Karpas-422 (cell line): ENCODE data around the gene TSPO2. TPM values are rescaled to one million over a fixed set of nuclear protein-coding genes. Genes with fewer than 3 reads are reported as not detected.
A peak's percentile ranks its signal among the peaks of the same experiment; 100 is the strongest.

ENCODE experiments used
- DNase-seq: peaks from one replicate; pipeline ENCODE4 v3.0.0-alpha.2; 2015
- H2AFZ ChIP-seq: fragments of 200-600 bp; sonication (generic); 2 replicates; pipeline ENCODE4 v1.6.1; 2014; ENCODE audit warnings: antibody characterized with exemption, low read length, mixed read lengths
- H3K27ac ChIP-seq: fragments of 200-600 bp; sonication (generic); 2 replicates; pipeline ENCODE4 v1.5.1; 2014; ENCODE audit warnings: mild to moderate bottlenecking, low read length, moderate library complexity
- H3K27me3 ChIP-seq: fragments of 200-600 bp; sonication (generic); 2 replicates; pipeline ENCODE4 v1.6.1; 2014; ENCODE audit warnings: low read length, mixed read lengths
- H3K36me3 ChIP-seq: fragments of 200-600 bp; sonication (generic); 2 replicates; pipeline ENCODE4 v1.6.1; 2014; ENCODE audit warnings: low read length, mixed read lengths; ENCODE audit not compliant: insufficient read depth
- H3K4me1 ChIP-seq: fragments of 200-600 bp; sonication (generic); 2 replicates; pipeline ENCODE4 v1.6.1; 2014; ENCODE audit warnings: mild to moderate bottlenecking, low read length, mixed read lengths
- H3K4me2 ChIP-seq: fragments of 200-600 bp; sonication (generic); 2 replicates; pipeline ENCODE4 v1.6.1; 2014; ENCODE audit warnings: low read length, low read depth, mild to moderate bottlenecking; ENCODE audit not compliant: poor library complexity, severe bottlenecking
- H3K4me3 ChIP-seq: fragments of 200-600 bp; sonication (generic); 2 replicates; pipeline ENCODE4 v1.5.1; 2014; ENCODE audit warnings: mild to moderate bottlenecking, antibody characterized with exemption, low read length, mixed read lengths
- H3K79me2 ChIP-seq: fragments of 200-600 bp; sonication (generic); 2 replicates; pipeline ENCODE4 v1.6.1; 2014; ENCODE audit warnings: mild to moderate bottlenecking, low read length, mixed read lengths
- H3K9ac ChIP-seq: fragments of 200-600 bp; sonication (generic); 2 replicates; pipeline ENCODE4 v1.6.0; 2014; ENCODE audit warnings: low read length
- H3K9me2 ChIP-seq: fragments of 200-600 bp; sonication (generic), shearing (Covaris generic); replicated peaks from 2 replicates; pipeline ENCODE4 v1.6.0; 2014; ENCODE audit warnings: mild to moderate bottlenecking, low read length, moderate library complexity; ENCODE audit not compliant: insufficient read depth
- H3K9me3 ChIP-seq: fragments of 300-700, 200-600 bp; sonication (generic); 2 replicates; pipeline ENCODE4 v1.6.1; 2014; ENCODE audit warnings: low read length, mixed read lengths
- H4K20me1 ChIP-seq: fragments of 200-600 bp; sonication (generic); 2 replicates; pipeline ENCODE4 v1.6.1; 2014; ENCODE audit warnings: mild to moderate bottlenecking, antibody characterized with exemption, low read length, low read depth; ENCODE audit not compliant: insufficient read depth
- total RNA-seq: library from RNA; depleted of rRNA; stranded (reverse); fragments of >200 nt; shearing (Covaris generic); gene quantifications from 2 replicates; pipeline ENCODE4 v1.2.3, GENCODE V29; 2014; ENCODE audit warnings: low replicate concordance; rRNA removed

Gene TSPO2
- not detected in 2 replicates for total RNA-seq

GRCh38 chr6:41042226-41043055, at the start of gene TSPO2:
TSPO2 (plus strand) TSS chr6:41042467; CDS start chr6:41042986, 519 bp downstream.
- DNase-seq: no peak
- Histone ChIP-seq H3K9ac (no peak within 1 kb of the TSS), H3K4me3 (no peak within 1 kb of the TSS), H3K9me3 (no peaks in the 10 kb centered on the region), H3K4me2 (no peak within 1 kb of the TSS), H3K79me2 (no peaks in the 10 kb centered on the region), H3K9me2 (no peaks in the 10 kb centered on the region), H3K4me1 (peaks cover 4% of the 10 kb centered on the region), H2AFZ (no peak within 1 kb of the TSS), H4K20me1 (0 out of 2 replicates have a peak, but pooled peaks cover 3% of the 10 kb centered on the region), H3K27ac (no peak within 1 kb of the TSS), H3K27me3 (no peaks in the 10 kb centered on the region), H3K36me3 (no peaks in the 10 kb centered on the region)

GRCh38 chr6:40992746-40993145, 49.5 kb upstream of the TSPO2 start:
- no peaks in the 10 kb centered on the region for H3K36me3 ChIP-seq
- H3K27me3 ChIP-seq: no peaks in the 10 kb centered on the region
- no peak overlapping the region for H3K4me2 ChIP-seq
- H2AFZ ChIP-seq: no peak overlapping the region
- no peaks in the 10 kb centered on the region for H3K79me2 ChIP-seq
- no peak for DNase-seq
- no peaks in the 10 kb centered on the region for H3K9me3 ChIP-seq
- H3K9me2 ChIP-seq: no peaks in the 10 kb centered on the region
- no peak overlapping the region for H3K27ac ChIP-seq
- H3K4me1 ChIP-seq: no peaks in the 10 kb centered on the region
- H3K9ac ChIP-seq: no peak overlapping the region
- H4K20me1 ChIP-seq: no peaks in the 10 kb centered on the region
- no peak overlapping the region for H3K4me3 ChIP-seq

DNA sequence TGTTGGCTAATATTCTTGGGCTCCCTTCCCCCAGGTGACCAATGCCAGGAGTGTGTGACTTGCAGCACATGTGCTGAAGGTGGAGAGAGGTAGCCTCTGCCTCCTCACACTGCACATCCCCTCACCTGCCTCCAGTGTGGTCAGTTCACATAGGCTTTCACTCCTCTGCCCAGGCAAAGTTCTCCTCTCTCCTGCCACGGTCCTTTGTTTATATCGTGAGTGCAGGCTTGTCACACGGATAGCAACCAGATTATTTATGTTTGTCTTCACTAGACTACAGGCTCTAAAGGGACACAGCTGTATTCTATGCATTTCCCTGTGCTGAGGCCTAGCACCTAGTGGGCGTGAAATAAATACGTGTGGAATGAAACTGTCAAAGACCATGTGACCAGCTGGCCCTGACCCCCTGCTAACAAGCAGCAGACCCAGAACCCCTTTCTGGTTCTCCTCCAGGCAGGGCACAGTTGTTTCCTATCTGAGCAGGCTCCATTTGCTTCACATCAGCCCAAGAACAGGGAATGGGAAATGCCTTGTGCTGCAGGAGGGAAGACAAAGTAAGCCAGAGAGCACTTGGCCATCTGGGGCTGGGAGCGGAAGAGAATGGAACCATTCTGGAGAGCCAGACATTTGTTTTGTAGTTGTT, 45.6 kb upstream of the TSPO2 start:
- Histone ChIP-seq H3K27me3 (no peaks in the 10 kb centered on the region), H3K9me2 (no peaks in the 10 kb centered on the region), H3K36me3 (no peaks in the 10 kb centered on the region), H3K27ac (no peak overlapping the region), H3K9me3 (no peaks in the 10 kb centered on the region), H3K9ac (no peak overlapping the region), H3K4me3 (no peak overlapping the region), H3K4me1 (no peaks in the 10 kb centered on the region), H2AFZ (no peak overlapping the region), H4K20me1 (no peaks in the 10 kb centered on the region), H3K79me2 (no peaks in the 10 kb centered on the region), H3K4me2 (no peak overlapping the region)
- no peak for DNase-seq

GRCh38 chr6:40997234-40997957, 44.9 kb upstream of the TSPO2 start:
- H3K36me3 ChIP-seq: no peaks in the 10 kb centered on the region
- H3K4me2 ChIP-seq: no peak overlapping the region
- H3K4me3 ChIP-seq: no peak overlapping the region
- H3K9ac ChIP-seq: no peak overlapping the region
- no peak overlapping the region for H3K27ac ChIP-seq
- no peaks in the 10 kb centered on the region for H3K9me3 ChIP-seq
- H3K9me2 ChIP-seq: no peaks in the 10 kb centered on the region
- no peaks in the 10 kb centered on the region for H3K79me2 ChIP-seq
- H3K4me1 ChIP-seq: no peaks in the 10 kb centered on the region
- H4K20me1 ChIP-seq: no peaks in the 10 kb centered on the region
- H2AFZ ChIP-seq: no peak overlapping the region
- no peak for DNase-seq
- no peaks in the 10 kb centered on the region for H3K27me3 ChIP-seq

DNA sequence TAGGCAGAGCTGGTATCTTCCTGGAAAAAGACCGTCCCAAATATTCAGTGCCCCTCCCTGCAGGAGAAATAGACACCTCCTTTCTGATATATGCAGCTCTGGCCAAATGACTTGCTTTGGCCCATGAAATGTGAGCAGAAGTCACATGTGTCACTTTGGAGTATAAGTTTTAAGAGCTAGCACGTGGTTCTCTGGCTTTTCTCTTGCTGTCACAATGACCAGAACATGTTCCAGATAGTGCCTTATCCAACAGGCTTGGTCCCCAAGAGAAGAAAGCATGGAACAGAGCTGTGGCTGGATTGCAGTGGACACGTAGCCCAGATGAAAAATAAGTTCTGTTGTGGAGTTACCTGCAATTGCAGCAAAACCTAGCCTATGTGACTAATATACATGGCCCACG, 43.6 kb upstream of the TSPO2 start:
- Histone ChIP-seq H3K79me2 (no peaks in the 10 kb centered on the region), H3K9me2 (no peaks in the 10 kb centered on the region), H3K27me3 (no peaks in the 10 kb centered on the region), H2AFZ (no peak overlapping the region), H3K36me3 (no peaks in the 10 kb centered on the region), H3K4me3 (no peak overlapping the region), H3K27ac (no peak overlapping the region), H4K20me1 (no peaks in the 10 kb centered on the region), H3K9ac (no peak overlapping the region), H3K9me3 (no peaks in the 10 kb centered on the region), H3K4me2 (no peak overlapping the region), H3K4me1 (no peaks in the 10 kb centered on the region)
- no peak for DNase-seq

GRCh38 chr6:40999569-40999968, 42.7 kb upstream of the TSPO2 start:
- H3K27ac ChIP-seq: no peak overlapping the region
- no peaks in the 10 kb centered on the region for H4K20me1 ChIP-seq
- no peaks in the 10 kb centered on the region for H3K36me3 ChIP-seq
- no peaks in the 10 kb centered on the region for H3K9me2 ChIP-seq
- H2AFZ ChIP-seq: no peak overlapping the region
- no peaks in the 10 kb centered on the region for H3K4me1 ChIP-seq
- DNase-seq: peak; percentile 77
- H3K9me3 ChIP-seq: no peaks in the 10 kb centered on the region
- no peak overlapping the region for H3K4me2 ChIP-seq
- no peak overlapping the region for H3K4me3 ChIP-seq
- H3K79me2 ChIP-seq: no peaks in the 10 kb centered on the region
- no peaks in the 10 kb centered on the region for H3K27me3 ChIP-seq
- no peak overlapping the region for H3K9ac ChIP-seq

DNA sequence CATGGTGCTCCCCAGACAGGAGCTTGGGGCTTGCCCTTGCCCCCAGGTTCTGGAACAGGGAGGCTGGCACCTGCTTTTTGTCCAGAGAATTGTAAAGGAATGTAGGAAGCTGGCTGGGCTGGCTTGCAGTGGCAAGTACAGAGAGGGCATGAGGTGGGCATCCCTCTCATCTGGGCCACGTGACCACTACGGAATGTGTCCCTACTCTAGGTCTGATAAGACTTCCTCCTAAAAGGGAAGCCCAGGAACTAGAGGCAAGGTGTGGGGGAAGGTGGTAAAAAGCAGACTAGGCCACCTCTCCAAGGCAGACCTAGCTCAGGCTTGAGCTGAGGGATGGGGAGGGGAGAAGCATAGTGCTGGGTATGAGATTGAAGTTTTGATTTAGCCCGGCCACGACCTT, 42.0 kb upstream of the TSPO2 start:
- no peak for DNase-seq
- H3K36me3 ChIP-seq: no peaks in the 10 kb centered on the region
- no peak overlapping the region for H3K4me2 ChIP-seq
- no peaks in the 10 kb centered on the region for H3K9me3 ChIP-seq
- no peaks in the 10 kb centered on the region for H4K20me1 ChIP-seq
- no peak overlapping the region for H3K27ac ChIP-seq
- no peak overlapping the region for H2AFZ ChIP-seq
- H3K9me2 ChIP-seq: no peaks in the 10 kb centered on the region
- no peaks in the 10 kb centered on the region for H3K27me3 ChIP-seq
- H3K4me3 ChIP-seq: no peak overlapping the region
- H3K9ac ChIP-seq: no peak overlapping the region
- H3K79me2 ChIP-seq: no peaks in the 10 kb centered on the region
- no peaks in the 10 kb centered on the region for H3K4me1 ChIP-seq

GRCh38 chr6:41002168-41002567, 40.1 kb upstream of the TSPO2 start:
- Histone ChIP-seq H3K4me1 (no peaks in the 10 kb centered on the region), H2AFZ (no peak overlapping the region), H4K20me1 (no peaks in the 10 kb centered on the region), H3K9me3 (no peaks in the 10 kb centered on the region), H3K4me3 (no peak overlapping the region), H3K4me2 (no peak overlapping the region), H3K36me3 (no peaks in the 10 kb centered on the region), H3K27ac (no peak overlapping the region), H3K9ac (no peak overlapping the region), H3K27me3 (no peaks in the 10 kb centered on the region), H3K9me2 (no peaks in the 10 kb centered on the region), H3K79me2 (no peaks in the 10 kb centered on the region)
- DNase-seq: no peak
